GM12891 (cell line): ENCODE data around the gene PCDHGC3.

Experiments
- PAX5 ChIP-seq: IDR thresholded peaks from 2 replicates; pipeline ENCODE4 v1.6.1; 2011; ENCODE audit warnings: low read length, moderate library complexity, mild to moderate bottlenecking; ENCODE audit not compliant: insufficient read depth, severe bottlenecking
- POLR2A ChIP-seq: IDR thresholded peaks from 2 replicates; pipeline ENCODE4 v1.6.1; 2011; ENCODE audit warnings: low read depth, low read length, control low read depth
- POLR2AphosphoS5 ChIP-seq: IDR thresholded peaks from 2 replicates; pipeline ENCODE4 v1.6.1; 2011; ENCODE audit warnings: low read depth, low read length, control low read depth
- POU2F2 ChIP-seq: IDR thresholded peaks from 2 replicates; pipeline ENCODE4 v1.6.1; 2011; ENCODE audit warnings: low read depth, mild to moderate bottlenecking, control low read depth, low read length, moderate library complexity
- SPI1 ChIP-seq: IDR thresholded peaks from 2 replicates; pipeline ENCODE4 v1.6.1; 2011; ENCODE audit warnings: low read depth, low read length, control low read depth
- TAF1 ChIP-seq: IDR thresholded peaks from 2 replicates; pipeline ENCODE4 v1.6.1; 2011; ENCODE audit warnings: low read depth, low read length, control low read depth

- no peak for TF ChIP-seq SPI1
- TF ChIP-seq POLR2AphosphoS5: no peak
- TF ChIP-seq POU2F2: no peak
- no peak for TF ChIP-seq POLR2A
- no peak for TF ChIP-seq PAX5
- no peak for TF ChIP-seq TAF1
These were observed 28.4 kb downstream of the PCDHGC3 start for GRCh38 chr5:141504216-141504615.
